A673 (cell line): Measurements from ENCODE around the gene FADS3. TPM values are rescaled to one million over a fixed set of nuclear protein-coding genes. Genes with fewer than 3 reads are reported as not detected.
A peak's percentile ranks its signal among the peaks of the same experiment; 100 is the strongest.

Experiments used
- BruUV-seq: library from RNA; stranded (reverse); fragments of 400-500 nt; replicated peaks from 2 replicates; lab custom pipeline; 2021; lab: Mats Ljungman, UMichigan
- CTCF ChIA-PET: fragments of 300-600 bp; sonication (Branson Sonifier 250); formaldehyde crosslinking; loops from one replicate; lab custom pipeline; 2022; ENCODE audit warnings: antibody characterized with exemption; lab: Charles Lee
- POLR2A ChIA-PET: fragments of 300-600 bp; sonication (Branson Sonifier 250); formaldehyde crosslinking; loops from one replicate; lab custom pipeline; 2022; ENCODE audit warnings: antibody characterized with exemption; ENCODE audit not compliant: low non-redundant PET; lab: Charles Lee
- DNase-seq: peaks from one replicate; pipeline ENCODE4 v3.0.0-alpha.2; 2015; ENCODE audit warnings: low spot score
- H3K27ac ChIP-seq: fragments of 200-600 bp; sonication (generic); 2 replicates; pipeline ENCODE4 v1.5.1; 2016; ENCODE audit warnings: mixed run types, low read depth, mild to moderate bottlenecking, mixed read lengths, antibody characterized with exemption, low read length; ENCODE audit not compliant: poor library complexity, severe bottlenecking
- H3K27me3 ChIP-seq: fragments of 200-600 bp; sonication (generic); replicated peaks from 2 replicates; pipeline ENCODE4 v1.6.1; 2017; ENCODE audit warnings: mixed run types, low read depth, mild to moderate bottlenecking, mixed read lengths, antibody characterized with exemption, low read length; ENCODE audit not compliant: insufficient read depth, poor library complexity
- H3K36me3 ChIP-seq: fragments of 200-600 bp; sonication (generic); 2 replicates; pipeline ENCODE4 v1.6.1; 2016; ENCODE audit warnings: mixed run types, mild to moderate bottlenecking, mixed read lengths, antibody characterized with exemption, low read length; ENCODE audit not compliant: insufficient read depth, poor library complexity, severe bottlenecking
- H3K4me1 ChIP-seq: fragments of 200-600 bp; sonication (generic); 2 replicates; pipeline ENCODE4 v1.6.1; 2017; ENCODE audit warnings: mixed run types, mild to moderate bottlenecking, mixed read lengths, antibody characterized with exemption, low read length; ENCODE audit not compliant: insufficient read depth, poor library complexity, severe bottlenecking
- H3K4me3 ChIP-seq: fragments of 200-600 bp; sonication (generic); 2 replicates; pipeline ENCODE4 v1.5.1; 2016; ENCODE audit warnings: low read depth, mixed run types, mild to moderate bottlenecking, mixed read lengths, low read length; ENCODE audit not compliant: poor library complexity, severe bottlenecking
- H3K9me3 ChIP-seq: fragments of 200-600 bp; sonication (generic); 2 replicates; pipeline ENCODE4 v1.6.1; 2016; ENCODE audit warnings: mixed run types, low read depth, mild to moderate bottlenecking, mixed read lengths, antibody characterized with exemption, low read length; ENCODE audit not compliant: poor library complexity, severe bottlenecking
- CTCF ChIP-seq: fragments of 300-800, 200-600 bp; sonication (generic); conservative IDR thresholded peaks from 2 replicates; pipeline ENCODE4 v1.5.1; 2017; ENCODE audit warnings: low read depth, mild to moderate bottlenecking, antibody characterized with exemption, low read length, moderate library complexity, mixed read lengths
- EZH2 ChIP-seq: fragments of 200-600 bp; sonication (generic); IDR thresholded peaks from 2 replicates; pipeline ENCODE4 v1.6.1; 2017; ENCODE audit warnings: borderline replicate concordance, low read depth, mild to moderate bottlenecking, mixed read lengths, antibody characterized with exemption, low read length; ENCODE audit not compliant: poor library complexity, severe bottlenecking
- intact Hi-C: fragments of 100-400 bp; cut with micrococcal nuclease; formaldehyde crosslinking; loops from one replicate; pipeline ENCODE4 v1.10.0; 2022; ENCODE audit not compliant: unreplicated experiment
- total RNA-seq: library from RNA; stranded (reverse); gene quantifications from 2 replicates; pipeline ENCODE4 v1.2.3, GENCODE V29; 2021

Gene FADS3
- total RNA-seq, 1 experiment from 2014 or later, result 23.3 TPM

GRCh38 chr11:61925736-61926135, 34.4 kb upstream of the FADS3 start:
- intact Hi-C loops, result no loop called here
- H3K27me3 ChIP-seq, result no peaks in the 10 kb centered on the region
- ChIA-PET CTCF (interaction anchor here (0.6 to 1.3 kb wide), 3 partner anchors 22 to 1932 kb away, joined by 3 to 5 read pairs (median 3); no protein-coding TSS in a partner anchor), POLR2A (interaction anchor here (0.7 kb wide), 2 partner anchors 27 to 171 kb away, joined by 3 to 14 read pairs; no protein-coding TSS in a partner anchor)
- H3K9me3 ChIP-seq, result no peaks in the 10 kb centered on the region
- no TSS peak for BruUV-seq
- no peaks in the 10 kb centered on the region for H3K36me3 ChIP-seq
- no peak for DNase-seq
- no peak for TF ChIP-seq EZH2
- TF ChIP-seq CTCF, result no peak
- no peak overlapping the region for H3K27ac ChIP-seq
- no peak overlapping the region for H3K4me3 ChIP-seq
- peaks cover 36% of the 10 kb centered on the region for H3K4me1 ChIP-seq

GRCh38 chr11:61924064-61924455, 32.7 kb upstream of the FADS3 start:
- Histone ChIP-seq H3K9me3 (no peaks in the 10 kb centered on the region), H3K36me3 (no peaks in the 10 kb centered on the region), H3K27me3 (no peaks in the 10 kb centered on the region), H3K4me3 (no peak overlapping the region), H3K27ac (peak overlapping the region; percentile 79), H3K4me1 (peaks cover 36% of the 10 kb centered on the region)
- intact Hi-C loops, result no loop called here
- no TSS peak for BruUV-seq
- ChIA-PET CTCF (no interaction called here), POLR2A (no interaction called here)
- TF ChIP-seq CTCF (no peak), EZH2 (no peak)
- DNase-seq, result no peak

GRCh38 chr11:61923166-61924063, 32.1 kb upstream of the FADS3 start:
- peaks cover 39% of the 10 kb centered on the region for H3K4me1 ChIP-seq
- no peaks in the 10 kb centered on the region for H3K36me3 ChIP-seq
- no TSS peak for BruUV-seq
- POLR2A ChIA-PET, result interaction anchor here (0.6 kb wide), 1 partner anchor 26 kb away, joined by 5 read pairs; no protein-coding TSS in a partner anchor
- no peak overlapping the region for H3K4me3 ChIP-seq
- H3K9me3 ChIP-seq, result no peaks in the 10 kb centered on the region
- CTCF ChIA-PET, result interaction anchor here (0.6 to 1.3 kb wide), 4 partner anchors 19 to 25 kb away, joined by 4 to 5 read pairs (median 4); no protein-coding TSS in a partner anchor
- intact Hi-C loops, result no loop called here
- peak overlapping the region; percentile 79 for H3K27ac ChIP-seq
- no peaks in the 10 kb centered on the region for H3K27me3 ChIP-seq
- no peak for TF ChIP-seq CTCF
- peak; percentile 61 for DNase-seq
